Loucy (cell line): ENCODE data around the gene ICE1.

Experiments
- CTCF ChIP-seq: fragments of 200-600 bp; sonication (generic); conservative IDR thresholded peaks from 2 replicates; pipeline ENCODE4 v1.5.1; 2014; ENCODE audit warnings: mild to moderate bottlenecking, antibody characterized with exemption, low read length
- EZH2phosphoT487 ChIP-seq: fragments of 200-600 bp; IDR thresholded peaks from 2 replicates; pipeline ENCODE4 v1.6.1; 2018; ENCODE audit warnings: antibody characterized with exemption, mild to moderate bottlenecking, moderate library complexity, borderline replicate concordance

DNA sequence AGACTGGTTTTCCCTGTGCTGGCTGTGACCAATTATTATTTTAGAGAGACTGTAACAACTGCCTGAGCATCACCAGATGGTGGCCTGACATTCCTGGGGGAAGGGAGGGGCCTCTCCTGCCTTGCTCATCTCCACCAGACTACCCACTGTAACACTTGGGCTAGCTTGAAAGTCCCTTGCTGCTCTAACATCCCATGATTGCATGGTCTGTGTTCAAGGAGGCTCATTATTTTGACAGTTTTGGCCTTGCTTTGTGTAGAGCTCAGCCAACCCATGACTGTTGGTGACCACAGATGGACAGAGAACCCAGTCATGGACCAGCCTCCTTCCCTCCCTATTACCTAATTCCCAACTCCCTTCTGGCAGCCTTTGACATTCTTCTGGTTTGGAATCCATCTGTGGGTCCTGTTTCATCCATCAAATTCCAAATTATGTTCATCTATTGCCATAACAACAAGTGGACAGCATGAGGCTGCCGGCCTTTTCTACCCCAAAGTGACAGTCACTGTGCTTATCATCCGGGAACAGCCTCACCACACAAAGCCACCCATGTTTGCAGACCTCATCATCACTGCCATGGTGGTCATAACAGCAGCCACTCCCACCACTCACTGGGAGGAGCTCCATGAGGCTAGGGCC, 49.0 kb upstream of the ICE1 start:
- TF ChIP-seq CTCF, result no peak
- TF ChIP-seq EZH2phosphoT487, result no peak
